A673 (cell line): Measurements from ENCODE around the gene RAB25. TPM values are rescaled to one million over a fixed set of nuclear protein-coding genes. Genes with fewer than 3 reads are reported as not detected.

Experiments used
- total RNA-seq: library from RNA; stranded (reverse); gene quantifications from 2 replicates; pipeline ENCODE4 v1.2.3, GENCODE V29; 2021

RAB25 gene
- total RNA-seq, 1 experiment from 2014 or later = 0.47 TPM

Other genes starting within 250 kb of the RAB25 start
- gene GON4L, start 203.9 kb upstream of the RAB25 start, total RNA-seq = 55.7 and 59.9 TPM in 2 replicates
- 10.2 and 10.6 TPM in 2 replicates for gene SYT11, start 201.6 kb upstream of the RAB25 start, total RNA-seq
- 27.5 and 29.6 TPM in 2 replicates for gene RIT1, start 149.8 kb upstream of the RAB25 start, total RNA-seq
- gene KHDC4, start 126.7 kb upstream of the RAB25 start, total RNA-seq = 92.7 and 93.3 TPM in 2 replicates
- not detected in 2 replicates for gene RXFP4, start 119.5 kb upstream of the RAB25 start, total RNA-seq
- gene ARHGEF2, start 82.6 kb upstream of the RAB25 start, total RNA-seq = 148 and 161 TPM in 2 replicates
- 220 and 233 TPM in 2 replicates for gene SSR2, start 40.2 kb upstream of the RAB25 start, total RNA-seq
- gene UBQLN4, start 7.4 kb upstream of the RAB25 start, total RNA-seq = 66.6 and 75.2 TPM in 2 replicates
- 52.0 and 63.6 TPM in 2 replicates for gene LAMTOR2, start 6.4 kb upstream of the RAB25 start, total RNA-seq
- gene MEX3A, start 21.3 kb downstream of the RAB25 start, total RNA-seq = 90.0 and 92.5 TPM in 2 replicates
- 204 and 225 TPM in 2 replicates for gene LMNA, start 53.6 kb downstream of the RAB25 start, total RNA-seq
- 0.77 and 0.92 TPM in 2 replicates for gene SEMA4A, start 92.4 kb downstream of the RAB25 start, total RNA-seq
- gene SLC25A44, start 132.9 kb downstream of the RAB25 start, total RNA-seq = 28.9 and 30.9 TPM in 2 replicates
- 89.6 and 96.6 TPM in 2 replicates for gene PMF1, start 151.8 kb downstream of the RAB25 start, total RNA-seq
- 2.4 and 2.8 TPM in 2 replicates for gene BGLAP, start 181.0 kb downstream of the RAB25 start, total RNA-seq
- 4.1 and 5.4 TPM in 2 replicates for gene PAQR6, start 186.9 kb downstream of the RAB25 start, total RNA-seq
- gene SMG5, start 221.7 kb downstream of the RAB25 start, total RNA-seq = 107 and 129 TPM in 2 replicates
- gene TMEM79, start 223.2 kb downstream of the RAB25 start, total RNA-seq = 7.0 and 9.1 TPM in 2 replicates
- 30.3 and 37.2 TPM in 2 replicates for gene GLMP, start 234.5 kb downstream of the RAB25 start, total RNA-seq
- not detected in 2 replicates for gene VHLL, start 238.1 kb downstream of the RAB25 start, total RNA-seq